ENCODE data around the gene RPP40. TPM values are rescaled to one million over a fixed set of nuclear protein-coding genes. Genes with fewer than 3 reads are reported as not detected.
"Not testable (repeated sequence)": the region's sequence is repeated elsewhere in the genome, so short reads cannot be mapped to it uniquely, and the experiment has no call there.

The RPP40 gene
- total RNA-seq, 1 experiment from 2014 or later: 11.6 TPM

DNA sequence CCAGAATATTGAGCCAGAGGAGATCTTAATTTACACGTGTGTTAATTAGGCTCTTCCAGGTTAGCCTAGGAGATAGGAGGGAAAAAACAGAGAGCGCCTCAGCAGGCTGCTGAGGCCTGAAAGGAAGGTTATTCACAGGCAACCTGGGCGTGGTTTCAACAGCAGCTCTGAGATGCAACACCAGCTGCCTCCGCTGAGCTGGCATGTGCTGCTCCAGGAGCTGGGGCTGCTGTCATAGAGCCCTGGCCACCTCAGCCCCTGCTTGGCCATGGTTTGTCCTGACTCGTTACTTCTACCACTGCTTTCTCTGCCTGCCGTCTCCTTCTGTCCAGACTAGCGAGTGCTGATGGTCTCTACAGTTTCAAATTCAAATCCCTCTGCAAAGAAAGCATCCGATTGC lies 32.4 kb upstream of the RPP40 start:
- no peaks in the 10 kb centered on the region for H3K9me3 Mint-ChIP-seq (ENCODE audit: unreplicated experiment)
- no peaks in the 10 kb centered on the region for H3K36me3 Mint-ChIP-seq (ENCODE audit: insufficient read depth, unreplicated experiment)
- no peaks in the 10 kb centered on the region for H3K36me3 ChIP-seq (ENCODE audit: control insufficient read depth, insufficient read depth, low read length)
- ChIA-PET POLR2A (no interaction called here), CTCF (no interaction called here)
- no peaks in the 10 kb centered on the region for H3K9me3 ChIP-seq
- no peaks in the 10 kb centered on the region for H3K27me3 ChIP-seq (replicated peaks; ENCODE audit: control insufficient read depth, insufficient read depth, low read length)
- peaks cover 6% of the 10 kb centered on the region for H3K4me1 Mint-ChIP-seq (ENCODE audit: low read depth, unreplicated experiment)
- no peak overlapping the region for H3K4me3 ChIP-seq (ENCODE audit: low read depth, low read length)
- intact Hi-C loops (cut with micrococcal nuclease; ENCODE audit: unreplicated experiment): no loop called here
- TF ChIP-seq CTCF (IDR thresholded peaks at IDR 0.05; ENCODE audit: insufficient read depth in 1 of 2, low read depth in 1 of 2, low read length in 1 of 2, severe bottlenecking in 1 of 2, unreplicated experiment in 1 of 2): no peak
- DNase-seq: peak in 1 of 2 experiments; percentile 12
- H3K27ac Mint-ChIP-seq (ENCODE audit: unreplicated experiment): no peak overlapping the region
- H3K4me1 ChIP-seq: no peaks in the 10 kb centered on the region
- H3K27me3 Mint-ChIP-seq (ENCODE audit: insufficient read depth, unreplicated experiment): peaks cover 4% of the 10 kb centered on the region
- no TSS peak for BruUV-seq (replicated peaks)
- no peak overlapping the region for H3K4me3 Mint-ChIP-seq (ENCODE audit: unreplicated experiment)

DNA sequence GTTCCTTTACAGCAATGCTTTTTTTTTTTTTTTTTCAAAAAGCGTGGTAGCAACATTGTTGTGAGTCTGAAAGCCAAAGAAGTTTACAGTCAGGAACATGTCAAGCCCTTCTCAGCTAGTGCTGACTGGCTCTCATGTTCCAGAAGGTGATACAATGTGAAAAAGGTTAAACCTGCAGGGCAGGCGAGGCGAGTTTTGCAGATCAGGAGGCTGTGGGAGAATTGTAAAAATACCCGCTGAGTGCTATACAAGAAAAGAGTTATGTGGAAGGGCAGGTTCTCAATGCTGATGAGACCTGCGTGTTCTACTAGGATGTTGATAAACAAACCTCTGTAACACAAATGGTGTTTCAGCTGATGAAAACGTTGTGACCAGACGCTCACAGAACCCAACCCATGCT lies 30.9 kb upstream of the RPP40 start:
- Histone ChIP-seq H3K36me3 (ENCODE audit: control insufficient read depth, insufficient read depth, low read length) (no peaks in the 10 kb centered on the region), H3K4me3 (ENCODE audit: low read depth, low read length) (no peak overlapping the region), H3K9me3 (no peaks in the 10 kb centered on the region), H3K27me3 (replicated peaks; ENCODE audit: control insufficient read depth, insufficient read depth, low read length) (no peaks in the 10 kb centered on the region), H3K4me1 (no peaks in the 10 kb centered on the region)
- intact Hi-C loops (cut with micrococcal nuclease; ENCODE audit: unreplicated experiment): no loop called here
- H3K4me3 Mint-ChIP-seq (ENCODE audit: unreplicated experiment): no peak overlapping the region
- no TSS peak for BruUV-seq (replicated peaks)
- H3K27ac Mint-ChIP-seq (ENCODE audit: unreplicated experiment): no peak overlapping the region
- H3K27me3 Mint-ChIP-seq (ENCODE audit: insufficient read depth, unreplicated experiment): no peaks in the 10 kb centered on the region
- POLR2A ChIA-PET: no interaction called here
- peaks cover 6% of the 10 kb centered on the region for H3K4me1 Mint-ChIP-seq (ENCODE audit: low read depth, unreplicated experiment)
- CTCF ChIA-PET: no interaction called here
- no peak for TF ChIP-seq CTCF (IDR thresholded peaks at IDR 0.05; ENCODE audit: insufficient read depth in 1 of 2, low read depth in 1 of 2, low read length in 1 of 2, severe bottlenecking in 1 of 2, unreplicated experiment in 1 of 2)
- H3K9me3 Mint-ChIP-seq (ENCODE audit: unreplicated experiment): no peaks in the 10 kb centered on the region
- H3K36me3 Mint-ChIP-seq (ENCODE audit: insufficient read depth, unreplicated experiment): no peaks in the 10 kb centered on the region
- peak in 1 of 2 experiments; percentile 41 for DNase-seq

DNA sequence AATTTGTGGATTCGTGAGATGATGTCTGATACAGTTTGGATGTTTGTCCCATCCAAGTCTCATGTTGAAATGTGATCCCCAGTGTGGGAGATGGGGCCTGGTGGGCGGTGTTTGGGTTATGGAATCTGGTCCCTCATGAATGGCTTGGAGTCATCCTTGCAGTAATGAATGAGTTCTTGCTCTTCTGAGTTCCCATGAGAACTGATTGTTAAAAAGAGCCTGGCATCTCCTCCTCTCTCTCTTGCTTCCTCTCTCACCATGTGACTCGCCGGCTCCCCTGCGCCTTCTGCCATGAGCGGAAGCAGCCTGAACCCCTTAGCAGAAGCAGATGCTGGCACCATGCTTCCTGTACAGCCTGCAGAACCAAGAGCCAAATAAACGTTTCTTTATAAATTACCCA lies 30.5 kb upstream of the RPP40 start:
- H3K4me3 ChIP-seq (ENCODE audit: low read depth, low read length): no peak overlapping the region
- no peaks in the 10 kb centered on the region for H3K9me3 ChIP-seq
- H3K27me3 ChIP-seq (replicated peaks; ENCODE audit: control insufficient read depth, insufficient read depth, low read length): no peaks in the 10 kb centered on the region
- H3K36me3 Mint-ChIP-seq (ENCODE audit: insufficient read depth, unreplicated experiment): no peaks in the 10 kb centered on the region
- no peak overlapping the region for H3K4me3 Mint-ChIP-seq (ENCODE audit: unreplicated experiment)
- H3K27me3 Mint-ChIP-seq (ENCODE audit: insufficient read depth, unreplicated experiment): no peaks in the 10 kb centered on the region
- DNase-seq: no peak
- intact Hi-C loops (cut with micrococcal nuclease; ENCODE audit: unreplicated experiment): no loop called here
- no peak overlapping the region for H3K27ac Mint-ChIP-seq (ENCODE audit: unreplicated experiment)
- no TSS peak for BruUV-seq (replicated peaks)
- peaks cover 6% of the 10 kb centered on the region for H3K4me1 Mint-ChIP-seq (ENCODE audit: low read depth, unreplicated experiment)
- no peaks in the 10 kb centered on the region for H3K4me1 ChIP-seq
- TF ChIP-seq CTCF (IDR thresholded peaks at IDR 0.05; ENCODE audit: insufficient read depth in 1 of 2, low read depth in 1 of 2, low read length in 1 of 2, severe bottlenecking in 1 of 2, unreplicated experiment in 1 of 2): no peak
- no peaks in the 10 kb centered on the region for H3K36me3 ChIP-seq (ENCODE audit: control insufficient read depth, insufficient read depth, low read length)
- POLR2A ChIA-PET: no interaction called here
- H3K9me3 Mint-ChIP-seq (ENCODE audit: unreplicated experiment): no peaks in the 10 kb centered on the region
- CTCF ChIA-PET: no interaction called here

- H3K27me3 ChIP-seq (replicated peaks; ENCODE audit: control insufficient read depth, insufficient read depth, low read length); H3K27me3 Mint-ChIP-seq (ENCODE audit: insufficient read depth, unreplicated experiment); DNase-seq; H3K4me3 Mint-ChIP-seq (ENCODE audit: unreplicated experiment); BruUV-seq (replicated peaks); H3K9me3 ChIP-seq; H3K4me1 Mint-ChIP-seq (ENCODE audit: low read depth, unreplicated experiment); CTCF ChIA-PET; intact Hi-C loops (cut with micrococcal nuclease; ENCODE audit: unreplicated experiment); H3K4me1 ChIP-seq; POLR2A ChIA-PET; H3K36me3 ChIP-seq (ENCODE audit: control insufficient read depth, insufficient read depth, low read length); H3K4me3 ChIP-seq (ENCODE audit: low read depth, low read length); H3K36me3 Mint-ChIP-seq (ENCODE audit: insufficient read depth, unreplicated experiment); H3K9me3 Mint-ChIP-seq (ENCODE audit: unreplicated experiment): not testable (repeated sequence)
- H3K27ac Mint-ChIP-seq (ENCODE audit: unreplicated experiment): peak overlapping the region; percentile 26
Measured at GRCh38 chr6:5033214-5033904, 29.5 kb upstream of the RPP40 start.

GRCh38 chr6:5032706-5033105 lies 28.9 kb upstream of the RPP40 start:
- H3K27me3 ChIP-seq (replicated peaks; ENCODE audit: control insufficient read depth, insufficient read depth, low read length); intact Hi-C loops (cut with micrococcal nuclease; ENCODE audit: unreplicated experiment); H3K36me3 ChIP-seq (ENCODE audit: control insufficient read depth, insufficient read depth, low read length); H3K4me1 ChIP-seq; H3K4me1 Mint-ChIP-seq (ENCODE audit: low read depth, unreplicated experiment); H3K9me3 Mint-ChIP-seq (ENCODE audit: unreplicated experiment); POLR2A ChIA-PET; H3K9me3 ChIP-seq; CTCF ChIA-PET; H3K27me3 Mint-ChIP-seq (ENCODE audit: insufficient read depth, unreplicated experiment); BruUV-seq (replicated peaks); H3K4me3 Mint-ChIP-seq (ENCODE audit: unreplicated experiment); H3K4me3 ChIP-seq (ENCODE audit: low read depth, low read length); H3K36me3 Mint-ChIP-seq (ENCODE audit: insufficient read depth, unreplicated experiment): not testable (repeated sequence)
- peak overlapping the region; percentile 12 for H3K27ac Mint-ChIP-seq (ENCODE audit: unreplicated experiment)
- DNase-seq: peak; percentile 22 to 49
